Spleen (tissue), 11 donors: ENCODE results near the gene ZNF655. TPM values are rescaled to one million over a fixed set of nuclear protein-coding genes. Genes with fewer than 3 reads are reported as not detected.

Experiments
- DNase-seq: peaks from one replicate; pipeline ENCODE4 v3.0.0-alpha.2; 2020
- H3K27ac ChIP-seq, 8 donors: fragments of 200-600 bp; sonication (generic) in 7 of 8; 1 replicate in 4 of 8; 2 replicates in 4 of 8; pipeline versions ENCODE4 v1.5.0 to v1.8.0; 2016 to 2021; ENCODE audit warnings: inconsistent platforms in 4 of 8, mild to moderate bottlenecking in 4 of 8, moderate library complexity in 1 of 8
- H3K27me3 ChIP-seq, 7 donors: fragments of 200-600 bp; sonication (generic) in 6 of 7; replicated peaks in 1 of 7; 1 replicate in 4 of 7; 2 replicates in 3 of 7; pipeline versions ENCODE4 v1.5.0 to v1.8.0; 2016 to 2021; ENCODE audit warnings: inconsistent platforms in 3 of 7, mild to moderate bottlenecking in 1 of 7
- H3K36me3 ChIP-seq, 6 donors: fragments of 200-600 bp; sonication (generic) in 5 of 6; 1 replicate in 4 of 6; 2 replicates in 2 of 6; pipeline versions ENCODE4 v1.5.0 to v1.8.0; 2016 to 2021; ENCODE audit warnings: inconsistent platforms in 2 of 6
- H3K4me1 ChIP-seq, 6 donors: fragments of 200-600 bp; sonication (generic) in 5 of 6; 1 replicate in 3 of 6; 2 replicates in 3 of 6; pipeline versions ENCODE4 v1.5.0 to v1.8.0; 2016 to 2021; ENCODE audit warnings: inconsistent platforms in 3 of 6
- H3K4me3 ChIP-seq, 8 donors: fragments of 200-600 bp; sonication (generic) in 7 of 8; 1 replicate in 4 of 8; 2 replicates in 4 of 8; pipeline versions ENCODE4 v1.5.0 to v1.8.0; 2016 to 2021; ENCODE audit warnings: inconsistent platforms in 4 of 8, mild to moderate bottlenecking in 4 of 8, moderate library complexity in 2 of 8
- H3K9me3 ChIP-seq, 8 donors: fragments of 200-600 bp; sonication (generic) in 7 of 8; 1 replicate in 4 of 8; 2 replicates in 4 of 8; pipeline versions ENCODE4 v1.5.0 to v1.8.0; 2016 to 2021; ENCODE audit warnings: inconsistent platforms in 4 of 8
- POLR2A ChIP-seq, 3 donors: fragments of 450-650 bp; IDR thresholded peaks; one replicate each; pipeline ENCODE4 v1.5.1; 2017; ENCODE audit warnings: antibody characterized with exemption in 3 of 3, mild to moderate bottlenecking in 1 of 3
- POLR2AphosphoS5 ChIP-seq, 3 donors: sonication (generic); formaldehyde crosslinking; IDR thresholded peaks; one replicate each; pipeline ENCODE4 v1.5.1; 2017; ENCODE audit warnings: antibody characterized with exemption in 3 of 3
- WGBS, 5 donors: extraction: QIAGEN DNeasy Blood & Tissue Kit in 3 of 5; methylation state at CpG; one replicate each; pipeline versions ENCODE4 v1.1.5 to v1.1.7; 2013 to 2018; 5-methylcytosine and 5-hydroxymethylcytosine counted together
- intact Hi-C: fragments of 100-400 bp; cut with DNase I; formaldehyde crosslinking; loops from one replicate; pipeline ENCODE4 v1.15.0; 2023; ENCODE audit warnings: low total_unique reads
- polyA plus RNA-seq, 3 donors: library from polyadenylated mRNA; stranded (reverse); fragments of 200-250 nt; gene quantifications; one replicate each; pipeline ENCODE4 v1.2.1, GENCODE V29; 2013
- total RNA-seq, 7 donors: library from RNA; depleted of rRNA in 3 of 7; stranded (reverse); fragments of >200 nt in 3 of 7; fragmentation: NEBNext Ultra II Directional in 4 of 7; extraction: Animal tissue kit (Norgen Biotek cat#: 25700) in 4 of 7; gene quantifications; one replicate each; pipeline versions ENCODE4 v1.1.0 to v1.2.1, GENCODE V29; 2016 to 2021
- TF ChIP-seq, protein P1 (sequence below), 11 experiments: fragments of 200-600 bp in 7 of 11; fragments of 450-650 bp in 4 of 11; sonication (generic) in 4 of 11; IDR thresholded peaks in 8 of 11; conservative IDR thresholded peaks in 3 of 11; 1 replicate in 7 of 11; 2 replicates in 4 of 11; pipeline versions ENCODE4 v1.4.0 to v1.8.0; 2016 to 2021; ENCODE audit warnings: antibody characterized with exemption in 11 of 11, inconsistent platforms in 4 of 11, mild to moderate bottlenecking in 1 of 11
- donor health status: healthy with polysubstance abuse.
- donor health status: DM: no; HTN: no; CAD: no; lungs with moderate emphysema.
- donor health status: DM: no; HTN: no; CAD: no.
- donor health status: Bipolar disorder and iron deficiency.
- donor health status: healthy.
- donor health status: DM: no; HTN: no; CAD: no.
- donor health status: DM: yes; HTN: yes; CAD: no.

The ZNF655 gene
- total and polyA plus RNA-seq, 10 donors = 34.5 to 176 (median 86.6) TPM

DNA sequence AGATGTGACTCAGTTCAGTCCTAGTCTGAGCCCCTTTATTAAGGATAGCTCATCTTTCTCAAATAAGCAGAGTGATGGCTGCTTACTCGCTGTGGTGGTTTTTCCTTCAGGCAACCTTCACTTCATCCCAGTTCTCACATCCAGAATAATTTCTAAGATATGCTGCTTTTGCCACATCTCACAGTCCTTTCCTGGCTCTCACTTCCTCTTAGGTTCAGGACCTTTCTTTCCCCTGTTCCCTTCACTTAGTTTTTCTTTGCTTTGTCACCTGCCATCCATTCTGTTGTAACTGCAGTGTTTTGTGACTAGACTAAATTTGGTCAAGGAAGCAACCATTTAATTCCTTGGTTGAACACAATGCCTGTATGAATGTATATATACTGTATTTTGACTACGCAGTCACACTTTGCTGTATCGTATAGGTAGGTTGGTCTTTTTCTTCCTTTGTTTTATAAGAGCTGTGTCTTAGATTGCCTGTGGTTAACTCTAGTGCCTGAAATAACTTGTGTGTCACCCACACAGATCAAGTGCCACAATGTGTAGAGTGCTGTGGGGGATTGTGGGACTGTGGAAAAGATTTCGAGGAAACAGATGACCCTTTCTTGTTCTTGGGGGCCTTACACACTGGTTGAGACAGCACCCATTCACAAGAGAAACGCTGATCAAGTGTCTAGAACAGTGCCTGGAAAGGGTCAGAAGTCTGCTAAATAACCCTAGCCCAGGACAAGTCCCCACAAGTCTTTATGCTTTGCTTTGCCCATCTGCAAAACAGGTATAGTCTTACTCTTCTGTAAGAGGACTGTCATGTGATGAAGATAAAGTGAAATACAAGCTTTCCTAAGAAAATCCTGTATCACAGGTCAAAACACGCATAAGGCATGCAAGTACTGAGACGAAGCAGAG lies 2.6 kb downstream of the ZNF655 start:
- H3K27ac ChIP-seq = no peak overlapping the region
- WGBS, 5 donors = 90 to 96% (median 93%) methylated on average over 7 of the region's 7 CpGs

DNA sequence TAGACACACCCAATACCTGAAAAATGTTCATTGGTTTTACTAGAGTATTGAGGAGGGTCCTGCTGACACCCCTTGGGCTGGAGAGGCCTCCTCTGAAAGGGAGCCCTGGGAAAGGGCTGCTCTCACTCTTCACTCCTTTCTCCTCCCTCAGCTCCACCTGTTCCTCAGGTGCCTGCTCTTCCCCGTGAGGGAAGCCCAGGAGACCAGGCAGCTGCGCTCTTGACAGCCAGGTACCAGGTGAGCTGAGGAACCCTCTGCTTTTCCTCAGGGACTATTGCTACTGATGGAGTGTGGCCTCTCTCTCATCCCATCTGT lies 3.3 kb downstream of the ZNF655 start:
- no peak overlapping the region for H3K4me3 ChIP-seq
- TF ChIP-seq POLR2AphosphoS5 (IDR thresholded peaks at IDR 0.05) = no peak
- TF ChIP-seq POLR2A (IDR thresholded peaks at IDR 0.05) = no peak
- TF ChIP-seq, protein P1, sequence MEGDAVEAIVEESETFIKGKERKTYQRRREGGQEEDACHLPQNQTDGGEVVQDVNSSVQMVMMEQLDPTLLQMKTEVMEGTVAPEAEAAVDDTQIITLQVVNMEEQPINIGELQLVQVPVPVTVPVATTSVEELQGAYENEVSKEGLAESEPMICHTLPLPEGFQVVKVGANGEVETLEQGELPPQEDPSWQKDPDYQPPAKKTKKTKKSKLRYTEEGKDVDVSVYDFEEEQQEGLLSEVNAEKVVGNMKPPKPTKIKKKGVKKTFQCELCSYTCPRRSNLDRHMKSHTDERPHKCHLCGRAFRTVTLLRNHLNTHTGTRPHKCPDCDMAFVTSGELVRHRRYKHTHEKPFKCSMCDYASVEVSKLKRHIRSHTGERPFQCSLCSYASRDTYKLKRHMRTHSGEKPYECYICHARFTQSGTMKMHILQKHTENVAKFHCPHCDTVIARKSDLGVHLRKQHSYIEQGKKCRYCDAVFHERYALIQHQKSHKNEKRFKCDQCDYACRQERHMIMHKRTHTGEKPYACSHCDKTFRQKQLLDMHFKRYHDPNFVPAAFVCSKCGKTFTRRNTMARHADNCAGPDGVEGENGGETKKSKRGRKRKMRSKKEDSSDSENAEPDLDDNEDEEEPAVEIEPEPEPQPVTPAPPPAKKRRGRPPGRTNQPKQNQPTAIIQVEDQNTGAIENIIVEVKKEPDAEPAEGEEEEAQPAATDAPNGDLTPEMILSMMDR (IDR thresholded peaks at IDR 0.05 in 8 of 11, conservative IDR thresholded peaks at IDR 0.05 in 3 of 11) = no peak
- 85 to 100% (median 97%) methylated on average over 2 of the region's 2 CpGs for WGBS, 5 donors
- DNase-seq = no peak
- H3K9me3 ChIP-seq = no peaks in the 10 kb centered on the region
- intact Hi-C loops = no loop called here
- H3K27me3 ChIP-seq = no peaks in the 10 kb centered on the region
- H3K36me3 ChIP-seq = peaks cover 0 to 71% (median 66%) of the 10 kb centered on the region in 6 donors
- no peak overlapping the region for H3K27ac ChIP-seq
- peaks cover 14 to 62% (median 38%) of the 10 kb centered on the region in 6 donors for H3K4me1 ChIP-seq

More for the DNA sequence above, 2.6 kb downstream of the ZNF655 start:
- H3K9me3 ChIP-seq = no peaks in the 10 kb centered on the region
- intact Hi-C loops = no loop called here
- no peaks in the 10 kb centered on the region for H3K27me3 ChIP-seq
- no peak for TF ChIP-seq POLR2A (IDR thresholded peaks at IDR 0.05)
- TF ChIP-seq, protein P1 (IDR thresholded peaks at IDR 0.05 in 8 of 11, conservative IDR thresholded peaks at IDR 0.05 in 3 of 11) = no peak
- no peak for TF ChIP-seq POLR2AphosphoS5 (IDR thresholded peaks at IDR 0.05)
- H3K4me1 ChIP-seq = peaks cover 19 to 68% (median 44%) of the 10 kb centered on the region in 6 donors
- H3K36me3 ChIP-seq = peaks cover 0 to 71% (median 62%) of the 10 kb centered on the region in 6 donors
- no peak overlapping the region for H3K4me3 ChIP-seq
- DNase-seq = no peak

DNA sequence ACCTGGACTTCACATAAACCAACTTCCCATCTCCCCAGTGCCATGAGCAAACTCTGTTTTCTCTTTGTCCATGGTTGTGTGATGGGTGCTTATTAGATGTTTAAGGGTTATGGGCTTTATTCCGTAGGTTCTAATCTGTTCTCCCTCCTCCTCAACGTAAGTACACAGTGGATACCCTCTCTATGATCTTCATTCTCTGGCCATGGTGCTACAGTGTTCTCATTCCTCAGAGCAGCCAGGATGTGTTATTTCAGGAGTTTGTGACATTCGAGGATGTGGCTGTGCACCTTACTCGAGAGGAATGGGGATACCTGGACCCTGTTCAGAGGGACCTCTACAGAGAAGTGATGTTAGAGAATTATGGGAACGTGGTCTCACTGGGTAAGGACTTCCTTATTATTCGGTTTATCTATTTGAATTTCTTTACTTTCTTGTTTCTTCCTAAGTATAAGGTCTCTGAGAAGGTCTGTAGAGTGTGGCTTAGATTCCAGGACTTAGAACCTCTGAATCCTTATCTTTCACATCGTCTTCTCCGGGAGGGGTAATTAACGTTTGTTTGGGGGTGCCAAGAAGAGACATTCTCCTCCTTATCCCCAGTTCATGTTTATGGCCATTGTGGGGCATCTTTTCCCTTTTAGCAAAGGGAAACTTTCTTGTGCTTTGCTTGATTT lies 3.8 kb downstream of the ZNF655 start:
- DNase-seq = no peak
- Histone ChIP-seq H3K4me1 (peaks cover 10 to 56% (median 32%) of the 10 kb centered on the region in 6 donors), H3K4me3 (no peak overlapping the region), H3K27me3 (no peaks in the 10 kb centered on the region), H3K9me3 (no peaks in the 10 kb centered on the region), H3K36me3 (peaks cover 0 to 73% (median 64%) of the 10 kb centered on the region in 6 donors), H3K27ac (no peak overlapping the region)
- TF ChIP-seq POLR2A (IDR thresholded peaks at IDR 0.05) (no peak), POLR2AphosphoS5 (IDR thresholded peaks at IDR 0.05) (no peak)
- TF ChIP-seq, protein P1 (IDR thresholded peaks at IDR 0.05 in 8 of 11, conservative IDR thresholded peaks at IDR 0.05 in 3 of 11) = no peak
- intact Hi-C loops = no loop called here
- 85 to 97% (median 93%) methylated on average over 9 of the region's 9 CpGs for WGBS, 5 donors

DNA sequence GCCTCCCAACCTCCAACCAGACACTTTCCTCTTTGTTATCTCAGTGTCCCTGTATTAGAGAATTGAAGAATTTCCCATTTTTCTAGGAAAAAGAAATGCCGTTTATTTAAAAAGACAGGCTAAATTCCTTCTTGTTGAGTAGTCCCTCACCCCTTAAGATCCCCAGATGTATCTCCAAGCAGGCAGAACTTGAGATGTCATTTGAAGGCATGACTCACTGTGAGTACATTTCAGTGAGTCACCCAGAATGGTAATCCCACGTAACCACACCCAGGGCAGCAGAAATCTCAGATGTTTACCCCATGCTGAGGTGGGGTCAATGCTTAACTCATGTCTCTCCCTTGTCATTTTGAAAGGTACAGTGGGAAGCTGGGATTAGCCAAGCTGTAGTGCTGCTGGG lies 4.4 kb downstream of the ZNF655 start:
- Histone ChIP-seq H3K36me3 (peaks cover 0 to 78% (median 64%) of the 10 kb centered on the region in 6 donors), H3K9me3 (no peaks in the 10 kb centered on the region), H3K4me1 (peaks cover 7 to 50% (median 27%) of the 10 kb centered on the region in 6 donors), H3K27ac (no peak overlapping the region), H3K27me3 (no peaks in the 10 kb centered on the region), H3K4me3 (no peak overlapping the region)
- TF ChIP-seq POLR2AphosphoS5 (IDR thresholded peaks at IDR 0.05) = no peak
- TF ChIP-seq POLR2A (IDR thresholded peaks at IDR 0.05) = no peak
- TF ChIP-seq, protein P1 (IDR thresholded peaks at IDR 0.05 in 8 of 11, conservative IDR thresholded peaks at IDR 0.05 in 3 of 11) = no peak
- DNase-seq = no peak
- WGBS, 5 donors = 62 to 82% (median 76%) methylated on average over 2 of the region's 2 CpGs
- intact Hi-C loops = no loop called here
